ENCODE results near the gene ST14.

The ST14 gene

GRCh38 chr11:130137999-130138398 is 21.6 kb upstream of the ST14 start:
- no peak for DNase-seq

DNA sequence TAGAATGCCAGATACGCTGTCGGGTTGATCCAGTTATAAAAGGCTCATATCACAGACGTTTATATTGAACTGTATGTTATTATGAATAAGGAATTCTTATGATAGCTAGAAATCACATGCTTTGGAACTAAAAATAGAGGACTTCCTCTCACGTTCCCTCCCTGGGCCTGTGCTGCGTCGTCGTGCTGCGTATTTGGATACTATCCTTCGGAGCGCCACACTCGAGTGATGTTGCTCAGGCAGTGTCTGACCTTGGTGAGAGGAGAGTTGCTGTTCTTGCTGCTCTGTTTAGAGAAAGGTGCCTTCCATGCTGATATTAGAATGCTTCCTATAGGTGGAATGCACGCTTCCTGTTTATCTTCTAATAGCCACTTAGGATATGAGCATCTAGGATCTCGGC is 20.2 kb upstream of the ST14 start:
- no peak for DNase-seq

DNA sequence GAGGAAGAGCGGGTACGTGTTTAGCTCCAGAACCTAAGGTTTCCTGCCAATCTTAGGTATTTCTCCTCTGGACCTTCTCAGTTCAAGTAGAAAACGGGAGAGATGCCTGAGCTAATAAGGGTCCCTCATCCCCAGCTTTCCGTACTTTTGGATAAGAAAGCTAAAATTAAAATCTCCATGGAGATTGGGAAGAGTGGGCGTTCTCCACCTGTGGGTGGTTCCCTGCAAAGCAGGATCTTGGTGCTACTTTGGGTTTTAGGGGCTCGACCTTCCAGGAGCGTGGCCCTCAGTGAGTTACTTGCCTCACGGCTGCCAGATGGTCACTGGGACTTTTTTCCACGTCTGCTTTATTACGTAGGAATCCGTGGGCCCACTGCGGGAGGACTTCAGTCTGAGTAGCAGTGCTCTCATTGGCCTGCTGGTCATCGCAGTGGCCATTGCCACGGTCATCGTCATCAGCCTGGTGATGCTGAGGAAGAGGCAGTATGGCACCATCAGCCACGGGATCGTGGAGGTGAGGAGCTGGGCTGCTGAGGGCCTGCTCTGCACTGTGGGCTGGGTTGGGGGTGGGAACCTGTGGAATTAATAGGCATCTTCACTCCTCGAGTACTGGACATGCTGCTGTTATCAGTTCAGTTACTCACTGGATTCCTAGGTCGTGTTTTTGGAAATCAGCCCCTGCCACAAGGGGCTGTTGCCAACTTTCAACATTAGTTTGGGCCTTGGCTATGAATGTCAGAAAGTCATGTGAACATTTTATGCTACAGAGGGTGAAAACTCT is 17.8 kb upstream of the ST14 start:
- DNase-seq: no peak

GRCh38 chr11:130144141-130144540 is 15.4 kb upstream of the ST14 start:
- no peak for DNase-seq

DNA sequence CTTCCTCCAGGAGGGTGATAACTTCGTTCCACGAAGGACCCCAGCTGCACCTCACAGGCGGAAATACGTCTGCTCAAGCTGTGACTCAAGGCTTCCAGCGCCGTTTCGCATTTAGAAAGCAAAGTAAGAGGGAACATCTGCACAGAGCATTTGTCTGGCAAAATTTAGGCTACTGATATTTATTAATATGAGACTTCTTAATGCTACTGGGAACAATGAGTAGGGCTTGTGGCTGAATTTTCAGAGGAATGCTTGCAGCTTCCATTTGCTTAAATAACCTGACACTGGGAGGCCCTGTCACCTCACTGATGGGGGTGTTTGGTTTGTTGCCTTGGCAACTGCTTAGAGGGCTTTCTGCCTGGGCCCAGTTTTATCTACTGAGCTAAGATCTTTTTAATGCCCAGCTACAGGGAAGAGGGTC is 14.7 kb upstream of the ST14 start:
- DNase-seq: no peak

GRCh38 chr11:130145311-130145812 is 14.2 kb upstream of the ST14 start:
- DNase-seq: no peak

DNA sequence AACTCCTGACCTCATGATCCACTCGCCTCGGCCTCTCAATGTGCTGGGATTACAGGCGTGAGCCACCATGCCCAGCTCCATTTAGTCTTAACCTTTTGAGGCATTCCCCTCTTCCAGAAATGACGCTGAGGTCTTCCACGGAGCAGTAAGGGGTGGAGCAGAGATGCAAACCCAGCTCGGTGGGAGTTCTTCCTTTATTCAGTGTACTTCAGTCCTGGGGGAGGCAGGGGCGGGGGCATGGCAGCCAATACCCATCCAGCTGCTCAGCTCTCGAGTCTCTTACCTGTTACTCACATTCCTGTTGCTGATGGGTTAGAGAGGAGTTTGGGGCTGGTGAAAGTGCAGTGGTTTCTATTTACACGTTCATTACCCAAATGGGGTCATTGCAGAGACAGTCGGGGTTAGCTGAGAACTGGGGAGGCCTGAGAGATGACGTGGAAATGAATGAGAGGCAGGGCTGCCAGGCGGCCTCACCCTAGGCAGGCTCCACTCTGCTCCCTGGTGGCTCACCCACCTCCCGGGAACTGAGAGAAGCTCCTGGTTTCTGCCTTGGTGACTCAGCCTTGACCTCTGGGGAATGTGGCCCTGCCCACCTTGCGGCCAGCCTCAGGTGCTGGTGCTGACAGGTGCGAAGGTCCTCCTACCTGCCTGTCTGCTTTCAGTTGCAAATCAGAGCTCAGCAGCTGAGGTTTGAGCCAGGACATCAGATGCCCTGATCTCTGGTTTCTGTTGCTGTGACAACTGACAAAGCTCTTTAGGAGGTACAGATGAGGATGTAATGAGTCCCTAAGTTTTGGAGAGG is 13.4 kb upstream of the ST14 start:
- no peak for DNase-seq

GRCh38 chr11:130146796-130147195 is 12.8 kb upstream of the ST14 start:
- DNase-seq: no peak

- DNase-seq: no peak
Measured at GRCh38 chr11:130148796-130149326, 10.7 kb upstream of the ST14 start.

- no peak for DNase-seq
Measured at GRCh38 chr11:130150790-130151189, 8.8 kb upstream of the ST14 start.

DNA sequence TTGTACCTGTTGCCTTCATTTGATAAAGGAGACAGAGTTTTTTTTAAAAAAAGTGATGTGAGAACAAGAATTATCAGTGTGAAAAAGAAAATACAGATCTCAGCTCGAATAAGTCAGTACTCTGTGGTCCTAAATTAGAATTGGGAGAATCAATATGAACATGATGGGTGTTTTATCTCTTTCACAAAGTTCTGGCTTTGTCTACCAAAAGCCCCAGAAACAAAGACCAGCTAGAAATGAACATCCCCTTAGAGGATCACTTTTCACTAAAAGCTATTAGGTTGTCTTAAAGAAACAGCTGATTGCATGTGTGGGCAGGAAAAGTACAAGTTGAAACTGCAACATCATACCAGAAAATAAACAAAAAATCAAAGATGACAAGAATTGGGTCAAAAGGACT is 8.4 kb upstream of the ST14 start:
- no peak for DNase-seq

GRCh38 chr11:130156108-130157022 is 3.2 kb upstream of the ST14 start:
- no peak for DNase-seq

- no peak for DNase-seq
Measured at GRCh38 chr11:130157101-130157500, 2.5 kb upstream of the ST14 start.

GRCh38 chr11:130157840-130158239 is 1.7 kb upstream of the ST14 start:
- no peak for DNase-seq

GRCh38 chr11:130159139-130159538 is 443 bp upstream of the ST14 start:
- DNase-seq: no peak

- DNase-seq: no peak
Measured at GRCh38 chr11:130160498-130161155, 1.0 kb downstream of the ST14 start.

DNA sequence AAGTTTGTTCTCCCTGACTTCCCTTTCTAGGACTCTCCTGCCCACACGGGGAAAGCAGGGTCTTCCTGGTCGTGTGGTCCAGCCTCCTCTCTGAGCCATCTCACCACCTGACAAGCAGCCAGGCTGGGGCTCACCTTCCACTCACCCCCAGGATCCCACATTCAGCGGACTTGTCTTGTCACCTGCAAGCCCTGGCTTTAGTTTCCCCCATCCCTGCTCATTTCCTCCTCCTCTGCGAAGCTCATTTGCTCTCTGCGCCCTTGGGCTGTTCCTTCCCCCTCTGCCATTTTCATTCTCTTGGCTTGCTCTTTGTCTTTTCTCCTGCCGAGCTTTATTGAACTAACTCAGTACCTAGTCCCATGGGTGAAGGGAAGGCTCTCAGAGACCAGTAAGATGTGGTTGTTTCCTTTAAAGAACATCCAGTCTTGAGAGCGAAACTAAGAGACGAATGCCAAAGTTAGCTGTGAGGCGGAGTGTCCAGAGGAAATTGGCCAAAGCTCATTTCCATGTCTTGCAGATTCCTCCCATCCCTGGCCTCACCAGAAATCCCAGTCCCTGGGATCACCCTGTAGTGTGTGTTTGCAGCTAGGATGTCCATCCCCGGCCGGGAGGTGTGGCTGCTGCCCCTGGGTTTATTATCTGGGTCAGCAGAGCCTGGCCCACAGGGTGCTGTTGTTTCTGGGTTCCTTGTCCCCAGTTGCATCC is 2.0 kb downstream of the ST14 start:
- no peak for DNase-seq

- no peak for DNase-seq
Measured at GRCh38 chr11:130162733-130163132, 3.2 kb downstream of the ST14 start.

- DNase-seq: no peak
Measured at GRCh38 chr11:130163346-130164220, 4.0 kb downstream of the ST14 start.

GRCh38 chr11:130164221-130164570 is 4.6 kb downstream of the ST14 start:
- DNase-seq: no peak
